ENCODE data around the gene HLA-DMB. TPM values are rescaled to one million over a fixed set of nuclear protein-coding genes. Genes with fewer than 3 reads are reported as not detected.
A peak's percentile ranks its signal among the peaks of the same experiment; 100 is the strongest.

HLA-DMB gene
- total RNA-seq, 1 donor from 2014 or later = 9.1 TPM

- Histone ChIP-seq H3K4me3 (peak overlapping the region; percentile 100), H3K27ac (replicated peaks) (peak overlapping the region; percentile 100), H3K9me3 (replicated peaks) (no peaks in the 10 kb centered on the region), H3K36me3 (peaks cover 4% of the 10 kb centered on the region), H3K4me1 (peaks cover 50% of the 10 kb centered on the region), H3K27me3 (ENCODE audit: low read depth) (no peaks in the 10 kb centered on the region)
- DNase-seq = no peak
- intact Hi-C loops (cut with micrococcal nuclease) = no loop called here
- peak; percentile 60 for TF ChIP-seq CTCF (IDR thresholded peaks at IDR 0.05; ENCODE audit: borderline replicate concordance)
Observed at GRCh38 chr6:32967151-32968091, 26.6 kb upstream of the HLA-DMB start.

GRCh38 chr6:32964776-32965175 lies 23.9 kb upstream of the HLA-DMB start:
- H3K9me3 ChIP-seq (replicated peaks) = no peaks in the 10 kb centered on the region
- intact Hi-C loops (cut with micrococcal nuclease) = no loop called here

GRCh38 chr6:32963866-32964265 lies 23.0 kb upstream of the HLA-DMB start:
- no peak for TF ChIP-seq CTCF (IDR thresholded peaks at IDR 0.05; ENCODE audit: borderline replicate concordance)
- Histone ChIP-seq H3K27ac (replicated peaks) (no peak overlapping the region), H3K36me3 (no peaks in the 10 kb centered on the region), H3K27me3 (ENCODE audit: low read depth) (no peaks in the 10 kb centered on the region), H3K4me1 (peaks cover 27% of the 10 kb centered on the region), H3K4me3 (no peak overlapping the region), H3K9me3 (replicated peaks) (no peaks in the 10 kb centered on the region)
- intact Hi-C loops (cut with micrococcal nuclease) = no loop called here
- DNase-seq = no peak

More at GRCh38 chr6:32964776-32965175, 23.9 kb upstream of the HLA-DMB start:
- Histone ChIP-seq H3K4me3 (no peak overlapping the region), H3K4me1 (peaks cover 36% of the 10 kb centered on the region), H3K27me3 (ENCODE audit: low read depth) (no peaks in the 10 kb centered on the region), H3K27ac (replicated peaks) (no peak overlapping the region), H3K36me3 (no peaks in the 10 kb centered on the region)
- DNase-seq = no peak
- TF ChIP-seq CTCF (IDR thresholded peaks at IDR 0.05; ENCODE audit: borderline replicate concordance) = no peak

GRCh38 chr6:32962213-32962826 lies 21.5 kb upstream of the HLA-DMB start:
- H3K27me3 ChIP-seq (ENCODE audit: low read depth) = no peaks in the 10 kb centered on the region
- no peak overlapping the region for H3K27ac ChIP-seq (replicated peaks)
- no peaks in the 10 kb centered on the region for H3K36me3 ChIP-seq
- H3K4me3 ChIP-seq = no peak overlapping the region
- H3K4me1 ChIP-seq = peaks cover 18% of the 10 kb centered on the region
- TF ChIP-seq CTCF (IDR thresholded peaks at IDR 0.05; ENCODE audit: borderline replicate concordance) = no peak
- intact Hi-C loops (cut with micrococcal nuclease) = no loop called here
- no peaks in the 10 kb centered on the region for H3K9me3 ChIP-seq (replicated peaks)
- DNase-seq = no peak

GRCh38 chr6:32960563-32960962 lies 19.7 kb upstream of the HLA-DMB start:
- Histone ChIP-seq H3K4me1 (peaks cover 3% of the 10 kb centered on the region), H3K4me3 (no peak overlapping the region), H3K27ac (replicated peaks) (no peak overlapping the region), H3K27me3 (ENCODE audit: low read depth) (no peaks in the 10 kb centered on the region), H3K9me3 (replicated peaks) (no peaks in the 10 kb centered on the region), H3K36me3 (no peaks in the 10 kb centered on the region)
- no peak for DNase-seq
- TF ChIP-seq CTCF (IDR thresholded peaks at IDR 0.05; ENCODE audit: borderline replicate concordance) = no peak
- intact Hi-C loops (cut with micrococcal nuclease) = no loop called here

Data from left ventricle myocardium inferior (tissue), 1 donor.